Esophagus squamous epithelium (tissue), 4 donors: ENCODE results near the gene PARD3.

Source experiments
- CTCF ChIP-seq, 6 experiments: fragments of 450-650 bp in 4 of 6; fragments of 200-600 bp in 2 of 6; sonication (generic) in 2 of 6; IDR thresholded peaks; one replicate each; pipeline ENCODE4 v1.5.1; 2016 to 2019; ENCODE audit warnings: antibody characterized with exemption in 6 of 6, mild to moderate bottlenecking in 4 of 6, moderate library complexity in 4 of 6
- POLR2A ChIP-seq, 4 donors: fragments of 450-650 bp; IDR thresholded peaks; one replicate each; pipeline ENCODE4 v1.6.1; 2017; ENCODE audit warnings: antibody characterized with exemption in 4 of 4, mild to moderate bottlenecking in 4 of 4, moderate library complexity in 3 of 4

GRCh38 chr10:34176351-34176750, 638.7 kb downstream of the PARD3 start:
- TF ChIP-seq POLR2A (IDR thresholded peaks at IDR 0.05) (no peak), CTCF (IDR thresholded peaks at IDR 0.05) (no peak)
